SH-SY5Y (cell line): Measurements from ENCODE around the gene ADCY5.

Experiments
- GATA2 ChIP-seq: IDR thresholded peaks from 2 replicates; pipeline ENCODE4 v1.6.1; 2011; ENCODE audit warnings: mild to moderate bottlenecking, low read depth, low read length
- GATA3 ChIP-seq: IDR thresholded peaks from 2 replicates; pipeline ENCODE4 v1.6.1; 2011; ENCODE audit warnings: low read depth, mild to moderate bottlenecking, low read length, moderate library complexity

The ADCY5 gene

DNA sequence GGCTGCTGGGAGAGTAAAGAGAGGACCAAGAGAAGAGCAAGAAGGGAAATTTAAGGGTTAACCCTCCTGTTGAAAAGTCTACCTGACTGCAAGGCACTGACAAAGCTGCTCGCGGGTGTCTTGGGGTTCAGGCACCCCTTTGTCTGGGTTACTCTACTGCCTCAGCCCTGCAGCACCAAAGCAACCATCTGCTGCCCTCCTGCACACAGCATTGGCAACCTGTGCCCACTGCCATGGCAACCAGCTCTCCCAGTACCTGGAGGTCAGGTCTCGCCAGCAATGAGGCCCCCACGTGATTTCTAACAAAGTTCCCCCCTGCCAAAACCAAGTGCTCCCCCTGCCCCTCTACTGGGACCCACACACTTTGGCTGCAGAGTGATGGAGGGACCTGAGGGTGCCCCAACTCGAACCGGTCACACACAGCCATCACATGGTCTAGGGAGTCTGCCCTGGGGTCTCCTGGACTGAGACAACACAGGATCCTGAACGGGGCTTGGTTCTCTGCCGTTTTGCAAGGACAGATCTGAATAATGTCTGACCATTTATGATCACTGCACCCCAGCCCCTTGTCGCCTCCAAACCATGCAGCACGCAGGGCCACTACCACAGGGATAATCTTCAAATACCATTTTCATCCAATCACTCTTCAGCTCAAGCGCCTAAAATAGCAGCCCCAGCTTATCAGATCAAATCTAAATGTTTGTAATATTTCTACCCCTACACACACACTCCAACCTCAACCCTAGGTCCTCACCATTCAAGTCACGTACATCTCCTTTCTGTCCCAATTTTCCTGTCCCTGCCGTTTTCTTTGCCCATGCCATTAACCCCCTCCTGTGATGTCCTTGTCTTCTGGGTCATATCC, 50.7 kb downstream of the ADCY5 start:
- TF ChIP-seq GATA3 (no peak), GATA2 (no peak)

DNA sequence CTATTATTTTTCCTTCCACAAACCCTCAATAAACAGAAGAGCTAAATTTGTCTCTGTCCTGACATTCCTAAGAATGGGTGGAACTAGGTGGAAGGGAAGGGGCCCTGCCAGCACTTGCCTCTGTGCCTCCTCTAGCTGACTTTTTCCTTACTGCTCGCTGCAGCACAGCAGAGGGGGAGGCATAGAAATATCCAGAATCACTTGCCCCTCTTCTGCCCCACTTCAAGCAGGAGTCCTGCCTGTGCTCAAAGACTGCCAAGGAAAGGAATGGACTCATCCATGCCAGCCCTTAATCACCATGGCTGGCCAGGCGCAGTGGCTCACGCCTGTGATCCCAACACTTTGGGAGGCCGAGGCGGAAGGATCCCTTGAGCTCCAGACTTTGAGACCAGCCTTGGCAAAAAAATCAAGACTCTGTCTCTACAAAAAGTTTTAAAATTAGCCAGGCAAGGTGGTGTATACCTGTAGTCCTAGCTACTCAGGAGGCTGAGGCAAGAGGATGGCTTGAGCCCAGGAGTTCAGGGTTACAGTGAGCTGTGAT, 51.8 kb downstream of the ADCY5 start:
- no peak for TF ChIP-seq GATA3
- no peak for TF ChIP-seq GATA2

DNA sequence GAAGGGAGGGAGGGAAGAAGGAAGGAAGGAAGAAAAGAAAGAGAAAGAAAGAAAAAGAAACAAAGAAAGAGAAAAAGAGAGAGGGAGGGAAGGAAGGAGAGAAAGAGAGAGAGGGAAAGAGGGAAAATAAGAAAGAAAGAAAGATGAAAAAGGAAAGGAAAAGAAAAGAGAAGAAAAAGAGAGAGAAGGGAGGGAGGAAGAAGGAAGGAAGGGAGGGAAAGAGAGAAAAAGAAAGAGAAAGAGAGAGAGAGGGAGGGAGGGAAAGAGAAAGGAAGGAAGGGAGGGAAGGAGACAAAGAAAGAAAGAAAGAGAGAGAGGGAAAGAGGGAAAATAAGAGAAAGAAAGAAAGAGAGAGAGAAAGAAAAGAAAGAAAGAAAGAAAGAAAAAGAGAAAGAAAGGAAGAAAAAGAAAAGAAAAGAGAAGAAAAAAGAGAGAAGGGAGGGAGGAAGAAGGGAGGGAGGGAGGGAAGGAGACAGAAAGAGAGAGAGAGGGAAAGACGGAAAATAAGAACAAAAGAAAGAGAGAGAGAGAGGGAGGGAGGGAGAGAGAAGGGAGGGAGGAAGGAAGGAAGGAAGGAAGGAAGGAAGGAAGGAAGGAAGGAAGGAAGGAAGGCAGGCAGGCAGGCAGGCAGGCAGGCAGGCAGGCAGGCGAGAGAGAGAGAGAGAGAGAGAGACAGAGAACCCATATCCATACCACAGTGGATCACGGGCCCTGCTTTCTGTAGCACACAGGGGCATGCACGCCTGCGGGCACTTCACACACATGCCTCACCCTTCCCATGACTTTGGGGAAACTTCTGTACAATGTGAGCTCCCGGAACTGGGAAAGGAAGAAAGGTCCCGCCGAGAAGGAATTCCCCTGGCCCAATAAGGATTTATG, 52.5 kb downstream of the ADCY5 start:
- TF ChIP-seq GATA3: no peak
- no peak for TF ChIP-seq GATA2

DNA sequence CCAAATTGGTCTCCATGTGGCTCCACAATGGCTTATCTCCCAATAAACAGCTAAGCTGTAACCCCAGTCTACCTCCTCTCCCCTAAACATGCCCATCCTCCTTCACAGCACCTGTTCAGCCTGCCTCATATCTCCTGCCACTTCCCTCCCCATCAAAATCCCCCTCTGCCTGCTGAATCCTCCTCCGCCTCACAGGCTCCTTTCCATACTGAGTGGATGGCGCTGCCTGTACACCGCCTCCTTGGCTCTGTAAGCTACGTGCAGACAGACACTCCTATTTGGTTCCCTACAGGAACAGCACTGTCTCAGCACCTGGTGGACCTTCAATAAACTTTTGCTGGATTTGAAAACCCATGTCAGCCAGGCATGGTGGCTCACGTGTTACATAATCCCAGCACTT, 53.7 kb downstream of the ADCY5 start:
- no peak for TF ChIP-seq GATA2
- no peak for TF ChIP-seq GATA3

DNA sequence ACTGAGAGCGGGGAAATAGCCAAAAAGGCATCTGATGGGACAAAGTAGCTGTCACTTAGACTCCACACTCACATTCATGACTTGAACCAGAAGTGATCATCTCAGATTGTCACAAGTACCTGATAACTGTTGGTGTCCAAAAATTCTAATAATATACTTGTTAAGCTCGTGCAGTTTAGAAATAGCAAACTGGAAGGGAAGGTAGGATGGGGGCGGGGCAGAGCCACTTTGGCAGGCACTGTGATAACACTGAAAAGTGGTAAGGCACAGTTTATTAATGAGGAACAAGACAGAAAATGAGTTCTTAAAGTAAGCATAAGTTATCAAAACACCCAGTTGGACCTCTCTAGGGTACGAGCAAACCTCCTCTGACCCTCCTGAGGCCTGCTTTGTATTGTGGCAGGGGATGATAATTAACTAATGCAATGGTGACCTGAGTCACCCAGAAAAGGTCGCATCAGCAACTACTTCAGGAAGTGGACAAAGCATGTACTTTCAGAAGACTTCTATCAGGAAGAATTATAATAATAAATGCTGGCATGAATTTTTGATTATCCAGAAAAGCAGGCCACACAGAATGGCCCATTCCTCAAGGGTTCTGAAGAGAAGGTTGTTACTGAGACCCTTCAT, 54.4 kb downstream of the ADCY5 start:
- TF ChIP-seq GATA2 (no peak), GATA3 (no peak)

DNA sequence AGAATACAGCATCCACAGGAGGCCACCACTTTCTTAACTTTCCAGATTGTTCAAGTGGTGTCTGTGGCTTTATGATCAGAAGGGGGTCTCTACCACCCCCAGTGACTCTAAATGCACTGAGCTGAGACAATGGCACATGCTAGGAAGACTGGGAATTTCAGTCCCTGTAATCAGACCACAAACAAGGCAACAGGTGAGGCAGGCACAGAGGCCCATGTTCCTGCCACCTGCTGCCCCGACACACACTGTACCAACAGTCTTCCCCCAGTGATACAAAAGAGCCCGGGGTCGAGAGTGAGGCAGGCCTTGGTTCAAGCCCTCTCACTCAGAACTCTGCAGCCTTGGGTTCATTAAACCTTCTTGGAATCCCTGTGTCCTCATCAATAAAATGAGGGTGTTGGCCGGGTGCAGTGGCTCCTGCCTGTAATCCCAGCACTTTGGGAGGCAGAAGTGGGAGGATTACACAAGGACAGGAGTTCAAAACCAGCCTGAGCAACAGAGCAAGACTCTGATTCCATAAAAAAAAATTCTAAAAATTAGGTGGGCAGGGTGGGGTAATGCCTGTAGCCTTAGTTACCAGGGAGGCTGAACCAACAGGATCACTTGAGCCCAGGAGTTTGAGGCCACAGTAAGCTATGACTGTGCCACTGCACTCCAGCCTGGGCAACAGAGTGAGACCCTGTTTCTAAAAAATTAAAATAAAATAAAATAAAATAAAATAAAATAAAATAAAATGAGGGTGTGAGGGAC, 55.8 kb downstream of the ADCY5 start:
- no peak for TF ChIP-seq GATA2
- no peak for TF ChIP-seq GATA3

DNA sequence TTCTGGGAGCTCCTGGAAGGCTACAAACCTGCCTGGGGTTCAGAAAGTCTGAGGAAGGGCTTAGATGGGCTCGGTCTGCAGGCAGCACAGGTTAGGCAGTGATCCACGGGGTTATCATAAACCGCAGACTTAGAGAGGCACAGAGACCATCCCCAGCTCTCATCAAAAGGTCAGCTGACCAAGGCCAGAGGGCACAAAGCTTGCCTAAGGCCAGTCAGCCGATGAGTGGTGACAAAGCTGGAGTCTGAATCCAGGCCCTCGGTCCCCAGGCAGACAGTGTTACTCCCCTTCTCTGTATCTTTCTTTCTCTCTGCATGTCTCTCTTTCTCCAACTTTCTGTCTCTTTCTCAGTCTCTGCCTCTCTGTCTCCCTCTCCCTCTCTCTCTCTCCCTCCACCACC, 56.5 kb downstream of the ADCY5 start:
- TF ChIP-seq GATA2 (no peak), GATA3 (no peak)

DNA sequence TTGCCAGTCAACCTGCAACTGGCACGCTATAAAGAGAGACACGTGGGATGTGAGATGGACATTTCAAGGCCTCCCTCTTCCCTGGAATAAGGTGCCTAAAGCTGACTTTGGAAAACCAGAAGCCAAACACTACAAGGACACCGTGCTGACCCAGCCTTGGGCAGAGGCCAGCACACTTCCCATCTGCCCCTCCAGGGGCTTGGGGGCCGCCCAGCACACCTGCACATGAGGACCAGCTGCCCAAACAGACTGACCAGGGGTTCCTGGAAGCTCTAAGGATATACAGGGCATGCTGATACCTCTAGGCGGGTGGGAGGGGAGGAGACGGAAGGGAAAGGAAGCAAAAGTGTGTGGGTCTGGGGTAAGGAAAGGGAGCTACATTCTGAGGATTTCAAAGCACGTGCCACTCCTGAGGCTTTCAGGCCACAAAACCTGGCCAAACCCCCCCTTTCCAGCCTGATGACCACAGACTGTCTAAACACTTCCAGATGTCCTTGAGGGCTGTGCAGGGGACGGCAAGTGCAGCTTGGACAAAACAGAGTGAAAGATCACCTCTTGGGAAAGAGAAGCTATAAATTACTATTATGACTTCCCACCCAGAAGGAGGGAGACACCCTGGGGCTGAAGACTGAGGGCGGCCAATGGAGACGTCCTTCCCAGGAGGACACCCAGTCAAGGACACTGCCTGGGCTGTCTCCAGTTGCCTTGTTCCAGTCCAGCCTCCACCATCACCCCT, 57.9 kb downstream of the ADCY5 start:
- TF ChIP-seq GATA2: no peak
- TF ChIP-seq GATA3: no peak

DNA sequence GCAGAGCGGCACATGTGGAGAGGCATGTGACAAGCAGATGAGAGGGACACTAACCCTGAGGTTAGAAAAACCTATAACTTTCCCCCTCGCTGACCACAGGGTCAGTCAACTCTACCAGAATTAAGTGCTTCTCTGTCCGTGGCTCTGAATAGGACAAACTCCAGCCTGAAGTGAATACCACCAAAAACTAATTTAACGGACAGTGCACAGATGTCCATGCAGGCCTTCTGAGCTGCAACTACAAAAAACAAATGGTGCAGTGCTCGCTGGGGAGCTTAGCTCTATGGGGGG, 59.3 kb downstream of the ADCY5 start:
- TF ChIP-seq GATA3 (no peak), GATA2 (no peak)

DNA sequence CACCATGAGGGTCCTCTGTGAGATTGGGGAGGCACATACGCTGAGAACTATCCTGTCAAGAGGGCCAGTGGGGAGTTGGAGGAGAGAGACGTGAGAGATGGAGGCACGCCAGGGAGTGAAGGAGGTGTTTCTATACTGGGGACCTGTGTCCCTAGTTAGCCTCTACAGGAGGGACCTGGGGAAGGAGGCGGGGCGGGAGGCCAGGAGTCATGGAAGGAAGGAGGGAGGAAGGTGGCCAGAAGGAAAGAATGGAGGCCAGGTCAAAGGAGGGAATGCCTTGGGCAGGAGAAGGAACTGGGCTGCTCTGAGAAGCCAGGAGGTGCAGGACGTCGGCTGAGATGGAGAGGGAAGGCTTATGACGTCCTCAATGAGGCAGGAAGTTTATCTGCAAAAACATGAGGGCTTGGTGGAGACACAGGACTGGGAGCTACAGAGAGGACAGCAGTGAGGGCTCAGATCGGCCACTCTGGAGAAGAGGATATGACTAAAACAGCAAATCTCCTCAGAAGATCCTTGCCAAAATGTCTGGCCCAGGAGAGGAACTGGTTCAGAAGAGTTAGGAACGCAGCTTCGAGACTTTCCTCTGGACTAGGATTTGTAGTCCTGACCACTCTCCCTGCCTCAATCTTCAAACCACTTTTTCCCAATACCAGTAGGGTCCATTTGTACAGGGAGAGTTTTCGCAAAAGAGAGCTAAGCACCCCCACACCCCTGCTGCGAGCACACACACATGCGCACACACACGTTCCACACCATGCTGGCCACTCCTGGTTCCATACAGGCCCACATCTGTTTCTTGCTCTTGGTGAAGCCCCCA, 59.9 kb downstream of the ADCY5 start:
- TF ChIP-seq GATA3 (no peak), GATA2 (no peak)

DNA sequence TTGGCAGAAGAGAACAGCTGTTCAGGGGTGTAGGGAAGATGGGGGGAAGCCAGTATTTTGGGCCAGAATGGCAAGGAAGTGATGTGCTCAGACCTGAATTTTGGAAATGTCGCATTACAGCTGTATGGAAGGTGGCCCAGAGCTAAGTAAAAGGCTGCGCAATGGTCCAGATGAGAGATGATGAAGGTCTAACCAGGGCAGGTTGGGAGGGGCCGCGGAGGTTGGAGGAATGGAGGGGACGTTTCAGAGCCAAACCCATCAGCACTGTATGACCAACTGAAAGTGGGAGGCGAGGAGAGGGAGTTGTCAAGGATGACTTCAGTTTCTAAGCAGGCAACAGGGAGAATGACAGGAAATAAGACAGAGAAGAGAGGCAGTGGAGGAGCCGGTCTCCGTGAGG, 60.8 kb downstream of the ADCY5 start:
- TF ChIP-seq GATA2: no peak
- TF ChIP-seq GATA3: no peak

DNA sequence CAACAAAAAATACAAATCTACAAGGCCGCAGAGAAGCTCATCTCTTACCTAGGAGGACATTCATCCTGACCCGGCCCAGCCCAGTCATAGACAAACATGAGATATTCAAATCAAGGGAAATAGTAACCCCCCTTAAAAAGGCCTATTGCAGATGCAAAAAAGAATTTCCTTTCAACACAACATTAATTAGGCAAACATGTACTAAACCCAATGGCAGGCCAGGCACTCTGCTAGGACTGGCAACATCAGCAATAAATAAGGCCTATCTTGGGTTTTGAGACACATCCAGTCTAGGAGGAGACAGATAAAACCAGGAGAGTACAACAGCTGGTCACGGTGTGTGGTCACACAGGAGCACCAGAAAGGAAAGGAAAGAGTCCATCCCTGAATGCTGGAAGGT, 61.4 kb downstream of the ADCY5 start:
- TF ChIP-seq GATA2: no peak
- no peak for TF ChIP-seq GATA3
